Osteoblast (primary cell): ENCODE data around the gene CBLN4. TPM values are rescaled to one million over a fixed set of nuclear protein-coding genes. Genes with fewer than 3 reads are reported as not detected.

Experiments used
- DNase-seq: peaks from one replicate; pipeline ENCODE4 v3.0.0; 2011; ENCODE audit warnings: low spot score, mixed read lengths; ENCODE audit not compliant: insufficient read length; ENCODE audit errors: missing footprints
- H2AFZ ChIP-seq: 2 replicates; pipeline ENCODE4 v1.6.0; 2011; ENCODE audit warnings: mild to moderate bottlenecking, low read length
- H3K27ac ChIP-seq: 2 replicates; pipeline ENCODE4 v1.5.1; 2011; ENCODE audit warnings: mild to moderate bottlenecking, low read depth, low read length, moderate library complexity
- H3K27me3 ChIP-seq: 2 replicates; pipeline ENCODE4 v1.6.0; 2012; ENCODE audit warnings: mild to moderate bottlenecking, control low read depth, inconsistent platforms, low read length, moderate library complexity; ENCODE audit not compliant: insufficient read depth
- H3K36me3 ChIP-seq: 2 replicates; pipeline ENCODE4 v1.5.1; 2011; ENCODE audit warnings: mild to moderate bottlenecking, low read length, control low read depth, moderate library complexity; ENCODE audit not compliant: insufficient read depth
- H3K4me1 ChIP-seq: 2 replicates; pipeline ENCODE4 v1.5.1; 2011; ENCODE audit warnings: mild to moderate bottlenecking, low read length, control low read depth, moderate library complexity; ENCODE audit not compliant: insufficient read depth
- H3K4me2 ChIP-seq: 2 replicates; pipeline ENCODE4 v1.6.0; 2011; ENCODE audit warnings: mild to moderate bottlenecking, low read length; ENCODE audit not compliant: insufficient read depth
- H3K4me3 ChIP-seq: fragments of 200-600 bp; sonication (generic); 3 replicates; pipeline ENCODE4 v1.5.1; 2012; ENCODE audit warnings: mild to moderate bottlenecking, low read length, inconsistent platforms; ENCODE audit not compliant: insufficient read depth
- H3K79me2 ChIP-seq: 2 replicates; pipeline ENCODE4 v1.6.0; 2012; ENCODE audit warnings: mild to moderate bottlenecking, low read length, control low read depth, inconsistent platforms; ENCODE audit not compliant: insufficient read depth
- H3K9me3 ChIP-seq: 2 replicates; pipeline ENCODE4 v1.5.1; 2011; ENCODE audit warnings: low read depth, low read length, control low read depth
- H4K20me1 ChIP-seq: 2 replicates; pipeline ENCODE4 v1.6.0; 2012; ENCODE audit warnings: mild to moderate bottlenecking, low read length, control low read depth; ENCODE audit not compliant: insufficient read depth
- total RNA-seq: library from RNA; depleted of rRNA; stranded (reverse); fragments of >200 nt; gene quantifications from 2 replicates; pipeline ENCODE4 v1.2.3, GENCODE V29; 2012
- TF ChIP-seq, protein P1 (sequence below): IDR thresholded peaks from 2 replicates; pipeline ENCODE4 v1.5.1; 2011; ENCODE audit warnings: mild to moderate bottlenecking, low read depth, low read length, moderate library complexity; ENCODE audit errors: extremely low read depth

Gene CBLN4
- total RNA-seq, 1 donor = not detected

DNA sequence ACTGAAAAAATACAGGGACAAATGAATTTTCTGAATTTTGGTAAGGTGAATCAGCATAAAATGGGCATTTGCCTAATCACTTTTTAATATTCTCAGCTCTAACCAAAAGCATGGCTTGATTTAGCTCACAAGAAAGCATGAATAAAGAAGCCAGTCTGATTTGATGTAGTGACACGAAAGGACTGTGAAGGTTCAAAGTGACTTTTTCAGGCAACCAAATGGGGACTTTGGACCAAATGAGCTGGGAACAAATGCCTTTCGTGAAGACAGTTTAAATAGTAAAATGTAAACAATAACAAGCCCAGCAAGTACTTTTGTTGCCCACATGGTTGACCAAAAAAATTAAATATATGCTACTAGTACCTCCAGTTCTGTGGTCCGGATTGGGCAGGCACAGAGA is 12.9 kb upstream of the CBLN4 start:
- no peak overlapping the region for H3K4me2 ChIP-seq
- no peaks in the 10 kb centered on the region for H3K79me2 ChIP-seq
- no peaks in the 10 kb centered on the region for H3K27me3 ChIP-seq
- H4K20me1 ChIP-seq = no peaks in the 10 kb centered on the region
- H3K4me1 ChIP-seq = no peaks in the 10 kb centered on the region
- no peak for DNase-seq
- no peak overlapping the region for H3K4me3 ChIP-seq
- H3K9me3 ChIP-seq = peaks cover 5% of the 10 kb centered on the region
- H3K36me3 ChIP-seq = no peaks in the 10 kb centered on the region
- TF ChIP-seq, protein P1, sequence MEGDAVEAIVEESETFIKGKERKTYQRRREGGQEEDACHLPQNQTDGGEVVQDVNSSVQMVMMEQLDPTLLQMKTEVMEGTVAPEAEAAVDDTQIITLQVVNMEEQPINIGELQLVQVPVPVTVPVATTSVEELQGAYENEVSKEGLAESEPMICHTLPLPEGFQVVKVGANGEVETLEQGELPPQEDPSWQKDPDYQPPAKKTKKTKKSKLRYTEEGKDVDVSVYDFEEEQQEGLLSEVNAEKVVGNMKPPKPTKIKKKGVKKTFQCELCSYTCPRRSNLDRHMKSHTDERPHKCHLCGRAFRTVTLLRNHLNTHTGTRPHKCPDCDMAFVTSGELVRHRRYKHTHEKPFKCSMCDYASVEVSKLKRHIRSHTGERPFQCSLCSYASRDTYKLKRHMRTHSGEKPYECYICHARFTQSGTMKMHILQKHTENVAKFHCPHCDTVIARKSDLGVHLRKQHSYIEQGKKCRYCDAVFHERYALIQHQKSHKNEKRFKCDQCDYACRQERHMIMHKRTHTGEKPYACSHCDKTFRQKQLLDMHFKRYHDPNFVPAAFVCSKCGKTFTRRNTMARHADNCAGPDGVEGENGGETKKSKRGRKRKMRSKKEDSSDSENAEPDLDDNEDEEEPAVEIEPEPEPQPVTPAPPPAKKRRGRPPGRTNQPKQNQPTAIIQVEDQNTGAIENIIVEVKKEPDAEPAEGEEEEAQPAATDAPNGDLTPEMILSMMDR = no peak
- H3K27ac ChIP-seq = no peak overlapping the region
- no peak overlapping the region for H2AFZ ChIP-seq

DNA sequence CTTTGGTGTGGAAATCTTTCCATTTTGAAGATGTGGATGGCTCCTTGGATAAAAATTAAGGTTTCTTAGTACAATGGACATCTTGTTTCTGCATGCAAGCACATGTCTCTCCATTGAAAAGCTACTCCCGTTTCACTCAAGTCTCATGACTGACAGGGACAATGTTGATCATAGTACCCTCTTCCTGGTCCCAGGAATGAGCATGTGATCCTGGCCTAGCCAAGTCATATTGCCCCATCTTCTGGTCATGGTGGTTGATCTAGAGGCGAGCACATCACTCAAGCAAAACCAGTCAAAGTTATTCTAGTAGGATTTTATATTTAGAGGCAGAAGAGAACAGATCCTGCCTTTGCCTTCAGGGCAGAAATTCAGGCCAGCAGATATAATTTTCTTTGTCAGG is 12.2 kb upstream of the CBLN4 start:
- H3K79me2 ChIP-seq = no peaks in the 10 kb centered on the region
- H3K4me1 ChIP-seq = no peaks in the 10 kb centered on the region
- H4K20me1 ChIP-seq = no peaks in the 10 kb centered on the region
- H2AFZ ChIP-seq = no peak overlapping the region
- H3K4me2 ChIP-seq = no peak overlapping the region
- no peaks in the 10 kb centered on the region for H3K27me3 ChIP-seq
- peaks cover 5% of the 10 kb centered on the region for H3K9me3 ChIP-seq
- no peaks in the 10 kb centered on the region for H3K36me3 ChIP-seq
- TF ChIP-seq, protein P1 = no peak
- H3K4me3 ChIP-seq = no peak overlapping the region
- H3K27ac ChIP-seq = no peak overlapping the region
- no peak for DNase-seq

DNA sequence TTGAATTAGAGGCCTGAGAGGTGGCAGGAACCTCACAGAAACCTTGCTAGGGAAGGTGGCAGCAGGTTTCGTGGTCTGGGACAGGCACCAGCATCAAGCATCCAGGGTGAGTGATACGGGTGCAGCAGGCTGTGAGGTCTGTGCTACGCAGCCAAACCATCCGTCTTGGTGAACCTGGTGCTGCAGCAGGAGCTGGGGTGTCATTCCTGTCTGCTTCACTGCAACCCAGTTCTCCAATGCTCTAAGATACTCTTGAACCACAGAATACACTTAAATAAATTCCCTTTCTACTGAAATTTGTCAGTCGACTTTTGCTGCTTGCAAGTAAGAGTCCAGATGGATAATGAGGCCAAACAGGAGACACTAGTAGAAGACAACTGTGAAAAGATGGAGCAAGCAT is 9.7 kb upstream of the CBLN4 start:
- no peak overlapping the region for H2AFZ ChIP-seq
- no peaks in the 10 kb centered on the region for H3K4me1 ChIP-seq
- DNase-seq = no peak
- H3K79me2 ChIP-seq = no peaks in the 10 kb centered on the region
- H3K9me3 ChIP-seq = peaks cover 2% of the 10 kb centered on the region
- no peak overlapping the region for H3K4me3 ChIP-seq
- no peaks in the 10 kb centered on the region for H4K20me1 ChIP-seq
- H3K27me3 ChIP-seq = no peaks in the 10 kb centered on the region
- H3K4me2 ChIP-seq = no peak overlapping the region
- no peak overlapping the region for H3K27ac ChIP-seq
- H3K36me3 ChIP-seq = no peaks in the 10 kb centered on the region
- TF ChIP-seq, protein P1 = no peak

DNA sequence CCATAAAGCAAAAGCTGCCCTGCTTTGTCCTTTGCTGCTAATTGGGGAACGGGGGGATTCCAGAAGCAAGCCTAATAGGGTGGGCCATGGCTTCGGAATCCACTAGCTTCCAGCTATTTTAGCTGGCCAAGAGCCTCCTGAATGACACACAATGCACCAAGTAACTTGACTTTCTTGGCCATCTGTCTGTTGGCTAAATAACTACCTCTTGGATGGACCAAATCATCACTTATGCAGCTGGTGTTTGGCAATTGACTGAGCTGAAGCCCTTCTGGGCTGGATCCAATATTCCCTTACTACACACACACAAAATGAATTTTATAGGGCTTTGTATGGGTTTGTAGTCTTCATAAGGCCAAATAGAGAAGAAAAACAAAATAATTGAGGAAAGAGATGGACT is 8.8 kb upstream of the CBLN4 start:
- H3K4me2 ChIP-seq = no peak overlapping the region
- no peak overlapping the region for H3K4me3 ChIP-seq
- no peaks in the 10 kb centered on the region for H3K4me1 ChIP-seq
- TF ChIP-seq, protein P1 = no peak
- H3K27me3 ChIP-seq = no peaks in the 10 kb centered on the region
- H3K36me3 ChIP-seq = no peaks in the 10 kb centered on the region
- no peak overlapping the region for H3K27ac ChIP-seq
- no peaks in the 10 kb centered on the region for H3K79me2 ChIP-seq
- no peak overlapping the region for H2AFZ ChIP-seq
- H3K9me3 ChIP-seq = peaks cover 2% of the 10 kb centered on the region
- DNase-seq = no peak
- no peaks in the 10 kb centered on the region for H4K20me1 ChIP-seq
